ENCODE results near the gene TFB1M.

TFB1M gene

GRCh38 chr6:155264693-155265320, 49.5 kb downstream of the TFB1M start:
- DNase-seq (ENCODE audit: low read depth in 2 of 2), result no peak

GRCh38 chr6:155263373-155264063, 50.8 kb downstream of the TFB1M start, which contains the start of gene CLDN20:
Gene CLDN20 (plus strand): TSS chr6:155264013. CDS start chr6:155275720, 11,707 bp downstream.
- no peak for DNase-seq (ENCODE audit: low read depth in 2 of 2)

GRCh38 chr6:155262655-155263054, 51.6 kb downstream of the TFB1M start:
- DNase-seq (ENCODE audit: low read depth in 2 of 2), result no peak

DNA sequence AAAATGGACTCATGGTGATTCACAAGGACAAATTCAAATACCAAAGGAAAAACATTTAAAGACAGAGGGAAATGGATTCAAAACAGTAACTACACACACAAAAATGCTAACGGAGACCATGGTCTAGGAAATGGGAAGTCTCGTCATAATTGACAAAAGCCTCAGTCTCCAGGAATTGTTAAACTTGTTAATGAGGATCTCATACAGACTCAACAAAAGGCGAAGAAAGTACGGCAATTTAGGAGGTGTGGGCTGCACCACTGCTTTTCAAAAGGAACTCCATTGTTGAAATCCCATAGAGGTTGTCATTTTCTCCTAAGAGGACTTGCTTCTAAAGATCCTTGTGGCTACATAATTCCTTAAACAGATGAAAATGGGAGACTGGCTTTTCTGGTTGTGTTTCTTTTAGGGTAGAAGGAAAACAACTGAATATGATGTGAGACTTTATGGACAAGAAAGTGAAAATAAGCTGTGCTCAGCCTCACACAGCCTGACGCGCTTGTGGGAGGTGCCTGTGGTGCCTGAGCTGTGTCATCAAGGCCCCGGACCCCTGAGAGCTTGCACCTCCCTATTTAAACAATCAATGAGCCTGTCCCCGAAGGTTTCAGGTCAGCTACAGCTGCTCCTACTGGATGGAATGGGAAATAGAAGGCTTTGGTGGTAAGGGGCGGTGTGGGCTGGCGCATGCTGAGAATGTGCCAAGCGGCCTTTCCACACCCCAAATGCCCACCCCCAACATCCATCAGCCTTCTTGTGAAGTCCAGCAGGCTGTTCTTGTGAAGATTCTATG, 53.0 kb downstream of the TFB1M start:
- no peak for DNase-seq (ENCODE audit: low read depth in 2 of 2)

- DNase-seq (ENCODE audit: low read depth in 2 of 2), result no peak
Measured at GRCh38 chr6:155260686-155261085, 53.6 kb downstream of the TFB1M start.

- DNase-seq (ENCODE audit: low read depth in 2 of 2), result no peak
Measured at GRCh38 chr6:155259897-155260296, 54.4 kb downstream of the TFB1M start.

DNA sequence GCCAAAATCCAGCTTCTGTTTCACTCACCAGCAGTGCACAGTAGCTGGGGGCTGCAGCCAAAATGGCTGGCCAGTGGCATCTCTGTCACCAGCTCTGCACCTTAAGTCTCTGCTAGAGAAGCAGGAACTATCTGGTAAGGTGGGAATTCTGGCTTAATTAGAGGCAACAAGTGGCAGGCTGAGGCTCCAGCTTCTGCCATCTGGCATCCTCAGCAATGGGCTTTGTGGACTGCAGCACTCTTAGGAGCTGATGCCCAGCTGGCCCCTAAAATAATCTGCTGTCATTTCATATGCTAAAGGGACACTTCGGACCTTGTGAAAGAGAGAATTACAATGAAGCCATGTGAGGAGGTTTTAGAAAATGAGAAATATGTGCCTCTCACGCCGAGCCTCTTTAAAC, 55.1 kb downstream of the TFB1M start:
- no peak for DNase-seq (ENCODE audit: low read depth in 2 of 2)

DNA sequence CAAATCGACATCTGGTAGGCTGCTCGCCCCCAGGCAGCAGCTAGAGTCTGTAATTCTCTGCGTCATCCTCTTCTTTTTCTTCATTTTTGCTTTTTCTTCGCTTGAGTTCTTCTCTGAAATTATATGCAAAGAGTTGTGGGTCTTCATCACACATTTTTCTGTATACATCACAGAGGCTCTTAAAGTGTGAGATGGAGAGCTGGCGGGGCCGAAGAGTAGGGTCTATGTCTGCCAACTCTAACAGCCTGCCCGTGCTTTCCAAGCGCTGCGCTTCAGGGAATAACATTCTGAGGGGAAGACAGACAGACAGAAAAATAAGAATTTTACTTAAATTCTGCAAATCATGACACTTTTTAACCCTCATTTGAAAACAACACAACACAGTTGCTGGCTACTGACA, 56.5 kb downstream of the TFB1M start:
- DNase-seq (ENCODE audit: low read depth in 2 of 2), result no peak

DNA sequence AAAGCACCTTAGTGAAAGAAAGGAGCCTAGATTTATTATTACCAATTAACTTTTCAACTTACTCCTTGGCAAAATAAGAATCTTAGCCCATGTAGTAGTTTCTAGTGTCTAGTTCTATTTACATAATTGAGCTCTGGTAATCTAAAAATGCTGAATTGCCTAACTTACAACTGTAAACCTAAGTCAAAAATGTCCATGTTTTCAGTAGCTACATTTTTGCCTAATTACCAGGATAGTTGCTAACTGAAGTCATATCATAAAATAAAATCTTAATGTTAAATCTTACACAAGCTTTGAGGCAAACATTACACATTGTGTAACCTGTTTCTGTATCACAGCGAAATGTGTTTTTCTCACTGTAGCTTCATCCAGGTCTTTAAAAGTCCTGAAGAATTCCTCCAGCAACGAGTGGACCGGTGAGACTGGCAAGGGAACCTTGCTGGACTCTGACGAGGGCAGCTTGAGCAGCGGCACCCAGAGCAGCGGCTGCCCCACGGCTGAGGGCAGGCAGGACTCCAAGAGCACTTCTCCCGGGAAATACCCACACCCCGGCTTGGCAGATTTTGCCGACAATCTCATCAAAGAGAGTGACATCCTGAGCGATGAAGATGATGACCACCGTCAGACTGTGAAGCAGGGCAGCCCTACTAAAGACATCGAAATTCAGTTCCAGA, 58.0 kb downstream of the TFB1M start:
- DNase-seq (ENCODE audit: low read depth in 2 of 2), result no peak

DNA sequence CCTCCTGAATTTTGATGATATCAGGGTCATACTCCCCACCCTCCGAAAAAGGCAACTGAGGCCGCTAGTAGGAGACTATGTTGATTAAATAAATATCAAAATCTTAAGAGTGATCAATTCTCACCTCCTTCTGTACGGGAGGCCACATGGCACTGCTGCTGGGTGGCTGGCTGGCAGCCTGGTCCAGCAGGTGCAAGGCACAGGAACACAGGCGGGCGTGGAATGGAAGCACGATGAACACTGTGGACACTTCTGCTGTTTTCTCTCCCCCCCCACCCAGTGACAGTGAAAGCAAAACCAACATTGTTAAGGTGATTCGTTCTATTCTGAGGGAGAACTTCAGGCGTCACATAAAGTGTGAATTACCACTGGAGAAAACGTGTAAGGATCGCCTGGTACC, 60.1 kb downstream of the TFB1M start:
- DNase-seq (ENCODE audit: low read depth in 2 of 2), result no peak

GRCh38 chr6:155253337-155253736, 60.9 kb downstream of the TFB1M start:
- DNase-seq (ENCODE audit: low read depth in 2 of 2), result no peak

DNA sequence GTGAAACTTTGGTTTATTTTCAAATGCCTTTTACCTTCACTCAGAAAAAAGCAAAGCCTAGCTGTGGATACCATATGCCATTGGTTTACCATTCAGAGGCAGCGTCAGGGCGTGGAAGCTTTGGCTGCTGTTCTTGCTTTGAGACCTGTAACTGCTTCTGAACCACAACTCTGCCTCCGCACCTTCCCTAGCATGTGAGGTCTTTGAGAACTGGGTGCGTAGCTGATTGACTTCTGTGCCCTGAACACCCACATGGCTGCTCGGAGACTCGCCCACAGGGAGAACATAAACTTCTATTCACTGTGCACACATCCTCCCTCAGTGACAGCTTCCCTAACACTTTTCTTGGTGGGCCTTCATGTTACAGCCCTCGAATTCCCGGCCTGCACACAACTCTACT, 61.7 kb downstream of the TFB1M start:
- no peak for DNase-seq (ENCODE audit: low read depth in 2 of 2)

DNA sequence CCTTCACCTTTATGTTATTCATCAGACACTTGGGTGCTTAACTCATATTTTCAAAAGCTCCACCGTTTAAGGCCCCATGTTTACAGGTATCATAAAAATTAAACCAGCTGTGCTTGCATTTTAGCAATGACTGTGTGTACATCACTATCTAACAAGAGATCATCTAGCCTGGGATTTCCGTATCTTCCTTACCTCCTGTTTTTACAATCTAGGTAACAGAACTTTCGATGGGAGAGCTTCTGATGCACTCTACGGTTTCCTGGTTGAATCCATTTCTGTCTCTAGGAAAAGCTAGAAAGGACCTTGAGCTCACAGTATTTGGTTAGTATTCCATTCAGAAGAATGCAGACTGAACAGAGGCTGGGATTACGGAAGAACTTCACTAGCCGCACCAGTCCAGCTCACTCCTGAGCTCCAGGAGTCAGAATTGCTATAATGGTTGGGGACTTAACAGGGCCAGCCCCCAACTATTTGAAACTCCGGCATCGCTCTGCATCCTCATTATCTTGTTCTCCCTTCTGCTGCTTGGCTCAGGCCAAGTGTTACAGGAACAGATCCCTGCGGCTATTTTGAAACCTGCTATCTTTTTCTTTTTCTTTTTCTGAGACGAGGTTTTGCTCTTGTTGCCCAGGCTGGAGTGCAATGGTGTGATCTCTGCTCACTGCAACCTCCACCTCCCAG, 63.4 kb downstream of the TFB1M start:
- DNase-seq (ENCODE audit: low read depth in 2 of 2), result no peak

GRCh38 chr6:155248008-155249001, 66.0 kb downstream of the TFB1M start:
- DNase-seq (ENCODE audit: low read depth in 2 of 2), result no peak

- DNase-seq (ENCODE audit: low read depth in 2 of 2), result no peak
Measured at GRCh38 chr6:155247618-155248007, 66.7 kb downstream of the TFB1M start.

- DNase-seq (ENCODE audit: low read depth in 2 of 2), result no peak
Measured at GRCh38 chr6:155246825-155247224, 67.5 kb downstream of the TFB1M start.

DNA sequence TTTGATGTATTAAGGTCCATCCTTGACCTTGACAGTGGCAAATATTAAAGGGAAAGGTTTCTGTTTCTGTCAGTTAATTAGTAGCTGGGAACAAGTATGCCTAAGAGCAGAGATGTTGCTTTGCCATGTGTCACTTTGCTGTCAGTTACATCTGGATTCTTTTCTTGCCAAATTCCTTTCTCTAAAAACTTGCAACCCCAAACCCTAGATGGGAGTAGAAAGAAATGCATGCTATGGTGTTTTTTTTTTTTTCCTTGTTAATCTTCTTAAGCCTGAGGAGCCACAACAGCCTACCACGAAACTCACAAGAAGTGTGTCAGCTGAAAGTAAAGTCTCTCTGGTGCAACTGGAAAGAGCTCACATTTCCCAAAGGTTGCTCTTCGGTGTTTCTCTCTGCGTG, 68.5 kb downstream of the TFB1M start:
- DNase-seq (ENCODE audit: low read depth in 2 of 2), result no peak

DNA sequence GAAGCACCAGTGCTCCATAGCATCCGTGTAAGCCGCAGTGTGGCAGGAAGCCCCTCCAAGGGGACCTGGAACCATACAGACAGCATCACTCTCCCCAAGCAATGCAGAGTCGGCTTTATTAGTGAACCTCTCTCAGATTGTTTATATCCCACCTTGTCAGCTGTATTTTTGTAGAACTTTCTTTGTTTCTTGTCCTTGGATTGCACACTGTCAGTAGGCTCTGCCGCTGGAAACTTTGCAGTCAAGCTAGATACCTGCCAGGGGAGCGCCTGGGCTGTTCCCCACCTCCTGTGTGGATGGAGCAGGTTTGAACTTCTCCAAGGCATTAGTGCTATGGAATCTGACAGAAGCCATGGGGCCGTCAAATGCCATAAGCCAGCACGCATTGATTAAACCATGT, 69.1 kb downstream of the TFB1M start:
- DNase-seq (ENCODE audit: low read depth in 2 of 2), result no peak

- DNase-seq (ENCODE audit: low read depth in 2 of 2), result no peak
Measured at GRCh38 chr6:155244434-155244833, 69.8 kb downstream of the TFB1M start.

GRCh38 chr6:155241966-155242365, 72.3 kb downstream of the TFB1M start:
- no peak for DNase-seq (ENCODE audit: low read depth in 2 of 2)
